GM12878 (cell line): ENCODE measurements around the gene SESN3. TPM values are rescaled to one million over a fixed set of nuclear protein-coding genes. Genes with fewer than 3 reads are reported as not detected.
A peak's percentile ranks its signal among the peaks of the same experiment; 100 is the strongest.

Experiments used
- ATF7 ChIP-seq: fragments of 450-650 bp; IDR thresholded peaks from 2 replicates; pipeline ENCODE4 v1.6.1; 2016; ENCODE audit warnings: low read depth, mild to moderate bottlenecking
- CUX1 ChIP-seq: IDR thresholded peaks from 2 replicates; pipeline ENCODE4 v1.6.1; 2012; ENCODE audit warnings: improper control_type of control experiment, low read depth, low read length; ENCODE audit not compliant: insufficient replicate concordance
- MTA2 ChIP-seq: fragments of 450-650 bp; IDR thresholded peaks from 2 replicates; pipeline ENCODE4 v1.6.1; 2016; ENCODE audit warnings: low read depth, mild to moderate bottlenecking, moderate library complexity
- NFYB ChIP-seq: IDR thresholded peaks from 2 replicates; pipeline ENCODE4 v1.6.1; 2011; ENCODE audit warnings: low read depth, mild to moderate bottlenecking, low read length, improper control_type of control experiment, moderate library complexity; ENCODE audit not compliant: insufficient read depth
- POLR2AphosphoS5 ChIP-seq: IDR thresholded peaks from 2 replicates; pipeline ENCODE4 v1.6.1; 2011; ENCODE audit warnings: mild to moderate bottlenecking, low read length, inconsistent platforms
- SMC3 ChIP-seq: IDR thresholded peaks from 2 replicates; pipeline ENCODE4 v1.6.1; 2011; ENCODE audit warnings: low read length, improper control_type of control experiment, borderline replicate concordance
- STAT3 ChIP-seq: IDR thresholded peaks from 2 replicates; pipeline ENCODE4 v1.6.1; 2011; ENCODE audit warnings: low read depth, low read length, improper control_type of control experiment
- YY1 ChIP-seq: IDR thresholded peaks from 2 replicates; pipeline ENCODE4 v1.6.1; 2011; ENCODE audit warnings: low read depth, mild to moderate bottlenecking, low read length
- polyA plus RNA-seq, 11 experiments: library from polyadenylated mRNA; depleted of rRNA in 4 of 11; unstranded in 6 of 11; stranded (reverse) in 5 of 11; fragments of >200 nt; fragmentation: Nextera tagmentation in 4 of 11; fragmentation: Illumina TruSeq in 1 of 11; extraction: Ambion mirVana in 4 of 11; extraction: Trizol in 1 of 11; gene quantifications; 1 replicate in 1 of 11; 2 replicates in 10 of 11; pipeline versions ENCODE4 v1.2.1 to v1.2.3, GENCODE V29; 2011 to 2016; ENCODE audit warnings: inconsistent platforms in 2 of 11, missing spikeins in 2 of 11, low read depth in 1 of 11
- total RNA-seq, 4 experiments: library from RNA; depleted of rRNA in 3 of 4; stranded (reverse); fragments of >200 nt in 3 of 4; fragmentation: Illumina TruSeq in 1 of 4; extraction: Trizol in 1 of 4; gene quantifications; 2 replicates each; pipeline versions ENCODE4 v1.2.1 to v1.2.3, GENCODE V29; 2013 to 2021
- TF ChIP-seq, protein P1 (sequence below): fragments of 450-650 bp; conservative IDR thresholded peaks from 2 replicates; pipeline ENCODE4 v1.6.1; 2017; ENCODE audit warnings: mild to moderate bottlenecking, moderate library complexity
- TF ChIP-seq, protein P2 (sequence below): fragments of 450-650 bp; IDR thresholded peaks from 2 replicates; pipeline ENCODE4 v1.6.1; 2014; ENCODE audit warnings: mild to moderate bottlenecking
- TF ChIP-seq, protein P3 (sequence below): fragments of 450-650 bp; IDR thresholded peaks from 2 replicates; pipeline ENCODE4 v1.6.1; 2016; ENCODE audit warnings: mild to moderate bottlenecking, moderate library complexity, borderline replicate concordance
- TF ChIP-seq, protein P4 (sequence below): IDR thresholded peaks from 2 replicates; pipeline ENCODE4 v1.6.1; 2012; ENCODE audit warnings: mild to moderate bottlenecking, low read depth, low read length

Gene SESN3
- total and polyA plus RNA-seq, 10 of the 15 experiments (the other 5 are each of a cell fraction or from before 2014, with no cell fraction given), result 0.64 to 6.7 (median 3.0) TPM

DNA sequence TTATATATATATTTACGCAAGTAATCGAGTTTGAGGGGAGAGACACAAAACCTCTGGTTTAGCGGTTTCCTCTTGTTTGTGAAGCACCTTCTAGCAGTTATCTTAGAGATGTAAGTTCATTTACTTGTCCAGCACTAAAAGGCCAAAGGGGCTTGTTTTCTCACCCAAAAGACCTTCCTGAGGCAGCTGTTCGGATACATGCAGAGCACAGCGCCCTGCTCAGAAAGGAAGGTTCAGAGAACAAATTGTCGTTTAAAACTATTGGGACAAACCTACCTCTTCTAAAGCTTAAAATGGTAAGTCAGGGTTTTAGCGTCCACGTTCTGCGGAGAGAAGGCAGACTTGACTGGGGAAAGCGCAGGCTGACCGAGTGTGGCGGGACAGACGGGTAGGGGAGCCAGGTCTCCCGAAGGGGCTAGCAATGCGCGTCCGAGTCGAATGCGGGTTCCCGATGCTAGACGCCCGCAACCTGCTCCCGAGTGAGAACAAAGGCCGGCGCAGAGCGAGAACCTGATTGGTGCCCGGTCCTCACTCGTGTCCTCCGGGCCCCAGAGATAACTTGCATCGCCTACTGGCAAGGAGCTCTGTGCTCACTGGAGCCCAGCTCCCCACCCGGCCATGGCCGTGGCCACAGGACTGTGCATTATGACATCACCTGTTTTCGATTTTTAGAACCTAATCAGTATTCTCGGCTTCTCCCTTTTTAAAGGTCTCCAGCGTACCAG, 1.0 kb upstream of the SESN3 start (continued):
- TF ChIP-seq, protein P1, sequence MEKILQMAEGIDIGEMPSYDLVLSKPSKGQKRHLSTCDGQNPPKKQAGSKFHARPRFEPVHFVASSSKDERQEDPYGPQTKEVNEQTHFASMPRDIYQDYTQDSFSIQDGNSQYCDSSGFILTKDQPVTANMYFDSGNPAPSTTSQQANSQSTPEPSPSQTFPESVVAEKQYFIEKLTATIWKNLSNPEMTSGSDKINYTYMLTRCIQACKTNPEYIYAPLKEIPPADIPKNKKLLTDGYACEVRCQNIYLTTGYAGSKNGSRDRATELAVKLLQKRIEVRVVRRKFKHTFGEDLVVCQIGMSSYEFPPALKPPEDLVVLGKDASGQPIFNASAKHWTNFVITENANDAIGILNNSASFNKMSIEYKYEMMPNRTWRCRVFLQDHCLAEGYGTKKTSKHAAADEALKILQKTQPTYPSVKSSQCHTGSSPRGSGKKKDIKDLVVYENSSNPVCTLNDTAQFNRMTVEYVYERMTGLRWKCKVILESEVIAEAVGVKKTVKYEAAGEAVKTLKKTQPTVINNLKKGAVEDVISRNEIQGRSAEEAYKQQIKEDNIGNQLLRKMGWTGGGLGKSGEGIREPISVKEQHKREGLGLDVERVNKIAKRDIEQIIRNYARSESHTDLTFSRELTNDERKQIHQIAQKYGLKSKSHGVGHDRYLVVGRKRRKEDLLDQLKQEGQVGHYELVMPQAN, result peak; percentile 48; the same call in 1 of the 2 replicates
- peak; percentile 31; the same call in 1 of the 2 replicates for TF ChIP-seq MTA2
- TF ChIP-seq, protein P2, sequence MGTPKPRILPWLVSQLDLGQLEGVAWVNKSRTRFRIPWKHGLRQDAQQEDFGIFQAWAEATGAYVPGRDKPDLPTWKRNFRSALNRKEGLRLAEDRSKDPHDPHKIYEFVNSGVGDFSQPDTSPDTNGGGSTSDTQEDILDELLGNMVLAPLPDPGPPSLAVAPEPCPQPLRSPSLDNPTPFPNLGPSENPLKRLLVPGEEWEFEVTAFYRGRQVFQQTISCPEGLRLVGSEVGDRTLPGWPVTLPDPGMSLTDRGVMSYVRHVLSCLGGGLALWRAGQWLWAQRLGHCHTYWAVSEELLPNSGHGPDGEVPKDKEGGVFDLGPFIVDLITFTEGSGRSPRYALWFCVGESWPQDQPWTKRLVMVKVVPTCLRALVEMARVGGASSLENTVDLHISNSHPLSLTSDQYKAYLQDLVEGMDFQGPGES, result no peak
- TF ChIP-seq, protein P3, sequence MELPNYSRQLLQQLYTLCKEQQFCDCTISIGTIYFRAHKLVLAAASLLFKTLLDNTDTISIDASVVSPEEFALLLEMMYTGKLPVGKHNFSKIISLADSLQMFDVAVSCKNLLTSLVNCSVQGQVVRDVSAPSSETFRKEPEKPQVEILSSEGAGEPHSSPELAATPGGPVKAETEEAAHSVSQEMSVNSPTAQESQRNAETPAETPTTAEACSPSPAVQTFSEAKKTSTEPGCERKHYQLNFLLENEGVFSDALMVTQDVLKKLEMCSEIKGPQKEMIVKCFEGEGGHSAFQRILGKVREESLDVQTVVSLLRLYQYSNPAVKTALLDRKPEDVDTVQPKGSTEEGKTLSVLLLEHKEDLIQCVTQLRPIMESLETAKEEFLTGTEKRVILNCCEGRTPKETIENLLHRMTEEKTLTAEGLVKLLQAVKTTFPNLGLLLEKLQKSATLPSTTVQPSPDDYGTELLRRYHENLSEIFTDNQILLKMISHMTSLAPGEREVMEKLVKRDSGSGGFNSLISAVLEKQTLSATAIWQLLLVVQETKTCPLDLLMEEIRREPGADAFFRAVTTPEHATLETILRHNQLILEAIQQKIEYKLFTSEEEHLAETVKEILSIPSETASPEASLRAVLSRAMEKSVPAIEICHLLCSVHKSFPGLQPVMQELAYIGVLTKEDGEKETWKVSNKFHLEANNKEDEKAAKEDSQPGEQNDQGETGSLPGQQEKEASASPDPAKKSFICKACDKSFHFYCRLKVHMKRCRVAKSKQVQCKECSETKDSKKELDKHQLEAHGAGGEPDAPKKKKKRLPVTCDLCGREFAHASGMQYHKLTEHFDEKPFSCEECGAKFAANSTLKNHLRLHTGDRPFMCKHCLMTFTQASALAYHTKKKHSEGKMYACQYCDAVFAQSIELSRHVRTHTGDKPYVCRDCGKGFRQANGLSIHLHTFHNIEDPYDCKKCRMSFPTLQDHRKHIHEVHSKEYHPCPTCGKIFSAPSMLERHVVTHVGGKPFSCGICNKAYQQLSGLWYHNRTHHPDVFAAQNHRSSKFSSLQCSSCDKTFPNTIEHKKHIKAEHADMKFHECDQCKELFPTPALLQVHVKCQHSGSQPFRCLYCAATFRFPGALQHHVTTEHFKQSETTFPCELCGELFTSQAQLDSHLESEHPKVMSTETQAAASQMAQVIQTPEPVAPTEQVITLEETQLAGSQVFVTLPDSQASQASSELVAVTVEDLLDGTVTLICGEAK, result 0 out of 2 replicates have a peak, but pooled peaks have one; percentile 39
- peak; percentile 55; the same call in 1 of the 2 replicates for TF ChIP-seq YY1
- TF ChIP-seq, protein P4, sequence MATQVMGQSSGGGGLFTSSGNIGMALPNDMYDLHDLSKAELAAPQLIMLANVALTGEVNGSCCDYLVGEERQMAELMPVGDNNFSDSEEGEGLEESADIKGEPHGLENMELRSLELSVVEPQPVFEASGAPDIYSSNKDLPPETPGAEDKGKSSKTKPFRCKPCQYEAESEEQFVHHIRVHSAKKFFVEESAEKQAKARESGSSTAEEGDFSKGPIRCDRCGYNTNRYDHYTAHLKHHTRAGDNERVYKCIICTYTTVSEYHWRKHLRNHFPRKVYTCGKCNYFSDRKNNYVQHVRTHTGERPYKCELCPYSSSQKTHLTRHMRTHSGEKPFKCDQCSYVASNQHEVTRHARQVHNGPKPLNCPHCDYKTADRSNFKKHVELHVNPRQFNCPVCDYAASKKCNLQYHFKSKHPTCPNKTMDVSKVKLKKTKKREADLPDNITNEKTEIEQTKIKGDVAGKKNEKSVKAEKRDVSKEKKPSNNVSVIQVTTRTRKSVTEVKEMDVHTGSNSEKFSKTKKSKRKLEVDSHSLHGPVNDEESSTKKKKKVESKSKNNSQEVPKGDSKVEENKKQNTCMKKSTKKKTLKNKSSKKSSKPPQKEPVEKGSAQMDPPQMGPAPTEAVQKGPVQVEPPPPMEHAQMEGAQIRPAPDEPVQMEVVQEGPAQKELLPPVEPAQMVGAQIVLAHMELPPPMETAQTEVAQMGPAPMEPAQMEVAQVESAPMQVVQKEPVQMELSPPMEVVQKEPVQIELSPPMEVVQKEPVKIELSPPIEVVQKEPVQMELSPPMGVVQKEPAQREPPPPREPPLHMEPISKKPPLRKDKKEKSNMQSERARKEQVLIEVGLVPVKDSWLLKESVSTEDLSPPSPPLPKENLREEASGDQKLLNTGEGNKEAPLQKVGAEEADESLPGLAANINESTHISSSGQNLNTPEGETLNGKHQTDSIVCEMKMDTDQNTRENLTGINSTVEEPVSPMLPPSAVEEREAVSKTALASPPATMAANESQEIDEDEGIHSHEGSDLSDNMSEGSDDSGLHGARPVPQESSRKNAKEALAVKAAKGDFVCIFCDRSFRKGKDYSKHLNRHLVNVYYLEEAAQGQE, result no peak
- no peak for TF ChIP-seq STAT3
- peak; percentile 18 for TF ChIP-seq CUX1
- TF ChIP-seq SMC3, result peak; percentile 16; the same call in 1 of the 2 replicates
- peak; percentile 97 for TF ChIP-seq ATF7
- no peak for TF ChIP-seq NFYB
- no peak for TF ChIP-seq POLR2AphosphoS5
